ENCODE results near the gene TBX19. TPM values are rescaled to one million over a fixed set of nuclear protein-coding genes. Genes with fewer than 3 reads are reported as not detected.
A peak's percentile ranks its signal among the peaks of the same experiment; 100 is the strongest.

TBX19 gene
- total RNA-seq, 1 experiment from 2014 or later = 3.0 TPM

DNA sequence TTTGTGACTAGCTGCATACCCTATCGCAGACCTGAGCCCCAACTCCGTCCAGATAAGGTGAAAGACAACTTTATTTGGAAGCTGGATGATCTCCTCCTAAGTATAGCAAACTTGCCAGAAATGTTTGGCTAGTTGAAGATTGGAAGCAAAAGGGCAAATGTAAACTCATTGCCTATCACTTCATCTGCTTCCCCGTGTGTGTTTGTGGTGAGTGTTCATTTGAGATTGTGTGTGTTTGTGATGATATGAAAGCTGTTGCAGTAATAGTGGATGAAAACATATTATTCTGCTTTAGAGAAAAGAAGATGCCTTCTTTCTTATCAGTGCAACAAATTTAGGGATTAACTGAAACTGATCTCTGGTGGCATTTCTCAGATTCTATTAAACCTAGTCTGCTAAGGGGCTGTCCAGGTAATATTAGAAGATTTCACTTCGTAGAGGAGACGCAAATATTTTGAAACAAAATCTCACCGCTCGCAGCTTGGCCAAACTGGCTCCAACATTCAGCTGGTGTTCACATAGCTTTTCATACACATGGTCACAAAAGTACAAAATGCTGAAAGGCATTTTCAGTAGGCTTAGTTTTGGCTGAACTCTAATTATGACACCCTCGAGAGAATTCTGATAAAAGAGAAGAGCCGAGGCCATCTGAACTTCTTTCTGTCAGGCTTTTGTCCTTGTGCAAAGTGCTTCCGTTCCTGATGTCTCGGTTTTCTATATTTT is 1.1 kb downstream of the TBX19 start (continued):
- TF ChIP-seq, protein P1, sequence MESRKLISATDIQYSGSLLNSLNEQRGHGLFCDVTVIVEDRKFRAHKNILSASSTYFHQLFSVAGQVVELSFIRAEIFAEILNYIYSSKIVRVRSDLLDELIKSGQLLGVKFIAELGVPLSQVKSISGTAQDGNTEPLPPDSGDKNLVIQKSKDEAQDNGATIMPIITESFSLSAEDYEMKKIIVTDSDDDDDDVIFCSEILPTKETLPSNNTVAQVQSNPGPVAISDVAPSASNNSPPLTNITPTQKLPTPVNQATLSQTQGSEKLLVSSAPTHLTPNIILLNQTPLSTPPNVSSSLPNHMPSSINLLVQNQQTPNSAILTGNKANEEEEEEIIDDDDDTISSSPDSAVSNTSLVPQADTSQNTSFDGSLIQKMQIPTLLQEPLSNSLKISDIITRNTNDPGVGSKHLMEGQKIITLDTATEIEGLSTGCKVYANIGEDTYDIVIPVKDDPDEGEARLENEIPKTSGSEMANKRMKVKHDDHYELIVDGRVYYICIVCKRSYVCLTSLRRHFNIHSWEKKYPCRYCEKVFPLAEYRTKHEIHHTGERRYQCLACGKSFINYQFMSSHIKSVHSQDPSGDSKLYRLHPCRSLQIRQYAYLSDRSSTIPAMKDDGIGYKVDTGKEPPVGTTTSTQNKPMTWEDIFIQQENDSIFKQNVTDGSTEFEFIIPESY (IDR thresholded peaks at IDR 0.05; ENCODE audit: extremely low read depth, insufficient replicate concordance, low read length) = no peak
- TF ChIP-seq, protein P2, sequence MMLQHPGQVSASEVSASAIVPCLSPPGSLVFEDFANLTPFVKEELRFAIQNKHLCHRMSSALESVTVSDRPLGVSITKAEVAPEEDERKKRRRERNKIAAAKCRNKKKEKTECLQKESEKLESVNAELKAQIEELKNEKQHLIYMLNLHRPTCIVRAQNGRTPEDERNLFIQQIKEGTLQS (IDR thresholded peaks at IDR 0.05) = no peak
- no peak for TF ChIP-seq ZFX (IDR thresholded peaks at IDR 0.05)
- no peak for TF ChIP-seq EGR1 (IDR thresholded peaks at IDR 0.05; ENCODE audit: low read depth)

GRCh38 chr1:168285521-168285790 is 4.8 kb downstream of the TBX19 start:
- Histone ChIP-seq H3K4me1 (ENCODE audit: control insufficient read depth in 1 of 2, insufficient read depth in 2 of 2, low read length in 2 of 2) (peaks cover 27 to 30% of the 10 kb centered on the region in 2 experiments), H2AFZ (ENCODE audit: low read depth, low read length, poor library complexity, severe bottlenecking) (no peak overlapping the region), H3K27me3 (ENCODE audit: insufficient read depth, low read length) (no peaks in the 10 kb centered on the region), H3K36me3 (ENCODE audit: control insufficient read depth in 1 of 2, insufficient read depth in 2 of 2, low read length in 2 of 2) (no peaks in the 10 kb centered on the region), H3K4me3 (replicated peaks in 1 of 2; ENCODE audit: low read depth in 1 of 2, low read length in 2 of 2) (no peak overlapping the region), H3K9me2 (ENCODE audit: insufficient read depth) (no peaks in the 10 kb centered on the region), H4K20me1 (ENCODE audit: insufficient read depth) (no peaks in the 10 kb centered on the region), H3K27ac (ENCODE audit: low read depth, low read length) (peak overlapping the region; percentile 31; the same call in 1 of the 2 replicates), H3K79me2 (ENCODE audit: insufficient read depth, low read length) (no peaks in the 10 kb centered on the region), H3K9me3 (ENCODE audit: control insufficient read depth in 1 of 2, insufficient read depth in 1 of 2, low read depth in 1 of 2, low read length in 2 of 2) (no peaks in the 10 kb centered on the region), H3K4me2 (ENCODE audit: low read length) (peak overlapping the region; percentile 36), H3K9ac (ENCODE audit: low read length) (no peak overlapping the region)
- peak; percentile 65 for ATAC-seq
- CTCF ChIA-PET = interaction anchor here (0.9 kb wide), 1 partner anchor 57 kb away, joined by 4 read pairs; no protein-coding TSS in a partner anchor
- no peak for DNase-seq (ENCODE audit: low read depth, low spot score)
- intact Hi-C loops (cut with micrococcal nuclease) = no loop called here
- no TSS peak for BruUV-seq (replicated peaks)
- RAD21 ChIA-PET (ENCODE audit: low non-redundant PET in 1 of 2, low total read pairs in 2 of 2, uncharacterized antibody in 2 of 2, unreplicated experiment in 2 of 2) = no interaction called here
- TF ChIP-seq EZH2 (IDR thresholded peaks at IDR 0.05) = no peak
- TF ChIP-seq POLR2A (IDR thresholded peaks at IDR 0.05; ENCODE audit: borderline replicate concordance, extremely low read depth, insufficient read depth, insufficient read length) = no peak
- TF ChIP-seq SP1 (IDR thresholded peaks at IDR 0.05; ENCODE audit: low read depth) = no peak; the same call in 1 of the 2 replicates
- TF ChIP-seq, protein P1 (IDR thresholded peaks at IDR 0.05; ENCODE audit: extremely low read depth, insufficient replicate concordance, low read length) = no peak
- no peak for TF ChIP-seq POLR2AphosphoS5 (IDR thresholded peaks at IDR 0.05; ENCODE audit: low read depth, low read length)
- TF ChIP-seq SIN3A (IDR thresholded peaks at IDR 0.05; ENCODE audit: low read depth) = no peak
- TF ChIP-seq RAD21 (IDR thresholded peaks at IDR 0.05; ENCODE audit: low read depth) = no peak
- no peak for TF ChIP-seq ZFX (IDR thresholded peaks at IDR 0.05)
- TF ChIP-seq REST (IDR thresholded peaks at IDR 0.05; ENCODE audit: low read depth) = no peak
- no peak for TF ChIP-seq ELF1 (IDR thresholded peaks at IDR 0.05; ENCODE audit: borderline replicate concordance, low read depth)
- TF ChIP-seq EZH2phosphoT487 (IDR thresholded peaks at IDR 0.05; ENCODE audit: borderline replicate concordance) = no peak
- POLR2A ChIA-PET = no interaction called here

All from HCT116 (cell line).